Calu3 (cell line): ENCODE data around the gene LZTR1. TPM values are rescaled to one million over a fixed set of nuclear protein-coding genes. Genes with fewer than 3 reads are reported as not detected.

Experiments used
- BruUV-seq: library from RNA; stranded (reverse); fragments of 400-500 nt; replicated peaks from 2 replicates; lab custom pipeline; 2021; lab: Mats Ljungman, UMichigan
- CTCF ChIA-PET: fragments of 300-600 bp; sonication (Branson Sonifier 250); formaldehyde crosslinking; loops from one replicate; lab custom pipeline; 2022; ENCODE audit warnings: antibody characterized with exemption; lab: Charles Lee
- DNase-seq: peaks from one replicate; pipeline ENCODE4 v3.0.0; 2022
- H3K27ac Mint-ChIP-seq: one replicate; pipeline ENCODE4 v1.8.0; 2022; ENCODE audit warnings: mixed read lengths; ENCODE audit not compliant: unreplicated experiment
- H3K27me3 Mint-ChIP-seq: one replicate; pipeline ENCODE4 v1.8.0; 2022; ENCODE audit warnings: mixed read lengths; ENCODE audit not compliant: unreplicated experiment
- H3K36me3 Mint-ChIP-seq: one replicate; pipeline ENCODE4 v1.8.0; 2022; ENCODE audit warnings: mild to moderate bottlenecking, moderate library complexity, mixed read lengths; ENCODE audit not compliant: insufficient read depth, unreplicated experiment
- H3K4me1 Mint-ChIP-seq: one replicate; pipeline ENCODE4 v1.8.0; 2022; ENCODE audit warnings: mild to moderate bottlenecking, low read depth, mixed read lengths; ENCODE audit not compliant: unreplicated experiment
- H3K4me3 Mint-ChIP-seq: one replicate; pipeline ENCODE4 v1.8.0; 2022; ENCODE audit warnings: mild to moderate bottlenecking, low read depth, moderate library complexity, mixed read lengths; ENCODE audit not compliant: unreplicated experiment
- H3K9me3 Mint-ChIP-seq: one replicate; pipeline ENCODE4 v1.8.0; 2022; ENCODE audit warnings: low read depth, mixed read lengths; ENCODE audit not compliant: unreplicated experiment
- intact Hi-C: fragments of 100-400 bp; cut with micrococcal nuclease; formaldehyde crosslinking; loops from one replicate; pipeline ENCODE4 v1.10.0; 2022; ENCODE audit not compliant: unreplicated experiment
- total RNA-seq: library from RNA; stranded (reverse); gene quantifications from 2 replicates; pipeline ENCODE4 v1.2.3, GENCODE V29; 2022
- TF ChIP-seq, protein P1 (sequence below): fragments of 200-600 bp; IDR thresholded peaks from one replicate; pipeline ENCODE4 v1.8.0; 2022; ENCODE audit warnings: antibody characterized with exemption; ENCODE audit not compliant: unreplicated experiment

The LZTR1 gene
- total RNA-seq, 1 experiment from 2014 or later, result 55.4 TPM

- no peak for DNase-seq
- intact Hi-C loops, result no loop called here
- Mint-ChIP-seq H3K27me3 (peaks cover 14% of the 10 kb centered on the region), H3K27ac (no peak overlapping the region), H3K4me3 (no peak overlapping the region), H3K9me3 (no peaks in the 10 kb centered on the region), H3K36me3 (peaks cover 7% of the 10 kb centered on the region), H3K4me1 (no peaks in the 10 kb centered on the region)
- CTCF ChIA-PET, result interaction anchor here (0.6 to 0.7 kb wide), 4 partner anchors 36 to 87 kb away, joined by 3 to 4 read pairs (median 4); partner anchors contain the start of gene CRKL
- BruUV-seq, result no TSS peak
- TF ChIP-seq, protein P1, sequence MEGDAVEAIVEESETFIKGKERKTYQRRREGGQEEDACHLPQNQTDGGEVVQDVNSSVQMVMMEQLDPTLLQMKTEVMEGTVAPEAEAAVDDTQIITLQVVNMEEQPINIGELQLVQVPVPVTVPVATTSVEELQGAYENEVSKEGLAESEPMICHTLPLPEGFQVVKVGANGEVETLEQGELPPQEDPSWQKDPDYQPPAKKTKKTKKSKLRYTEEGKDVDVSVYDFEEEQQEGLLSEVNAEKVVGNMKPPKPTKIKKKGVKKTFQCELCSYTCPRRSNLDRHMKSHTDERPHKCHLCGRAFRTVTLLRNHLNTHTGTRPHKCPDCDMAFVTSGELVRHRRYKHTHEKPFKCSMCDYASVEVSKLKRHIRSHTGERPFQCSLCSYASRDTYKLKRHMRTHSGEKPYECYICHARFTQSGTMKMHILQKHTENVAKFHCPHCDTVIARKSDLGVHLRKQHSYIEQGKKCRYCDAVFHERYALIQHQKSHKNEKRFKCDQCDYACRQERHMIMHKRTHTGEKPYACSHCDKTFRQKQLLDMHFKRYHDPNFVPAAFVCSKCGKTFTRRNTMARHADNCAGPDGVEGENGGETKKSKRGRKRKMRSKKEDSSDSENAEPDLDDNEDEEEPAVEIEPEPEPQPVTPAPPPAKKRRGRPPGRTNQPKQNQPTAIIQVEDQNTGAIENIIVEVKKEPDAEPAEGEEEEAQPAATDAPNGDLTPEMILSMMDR, result no peak
Observed at GRCh38 chr22:20972933-20973577, 9.0 kb upstream of the LZTR1 start.

GRCh38 chr22:20973634-20974286 is 8.3 kb upstream of the LZTR1 start:
- H3K9me3 Mint-ChIP-seq, result peaks cover 1% of the 10 kb centered on the region
- TF ChIP-seq, protein P1, result no peak
- peaks cover 17% of the 10 kb centered on the region for H3K27me3 Mint-ChIP-seq
- peaks cover 7% of the 10 kb centered on the region for H3K36me3 Mint-ChIP-seq
- no TSS peak for BruUV-seq
- H3K4me3 Mint-ChIP-seq, result no peak overlapping the region
- DNase-seq, result no peak
- CTCF ChIA-PET, result interaction anchor here (0.6 to 1.2 kb wide), 2 partner anchors 34 to 88 kb away, joined by 3 read pairs; no protein-coding TSS in a partner anchor
- intact Hi-C loops, result no loop called here
- H3K27ac Mint-ChIP-seq, result no peak overlapping the region
- no peaks in the 10 kb centered on the region for H3K4me1 Mint-ChIP-seq

DNA sequence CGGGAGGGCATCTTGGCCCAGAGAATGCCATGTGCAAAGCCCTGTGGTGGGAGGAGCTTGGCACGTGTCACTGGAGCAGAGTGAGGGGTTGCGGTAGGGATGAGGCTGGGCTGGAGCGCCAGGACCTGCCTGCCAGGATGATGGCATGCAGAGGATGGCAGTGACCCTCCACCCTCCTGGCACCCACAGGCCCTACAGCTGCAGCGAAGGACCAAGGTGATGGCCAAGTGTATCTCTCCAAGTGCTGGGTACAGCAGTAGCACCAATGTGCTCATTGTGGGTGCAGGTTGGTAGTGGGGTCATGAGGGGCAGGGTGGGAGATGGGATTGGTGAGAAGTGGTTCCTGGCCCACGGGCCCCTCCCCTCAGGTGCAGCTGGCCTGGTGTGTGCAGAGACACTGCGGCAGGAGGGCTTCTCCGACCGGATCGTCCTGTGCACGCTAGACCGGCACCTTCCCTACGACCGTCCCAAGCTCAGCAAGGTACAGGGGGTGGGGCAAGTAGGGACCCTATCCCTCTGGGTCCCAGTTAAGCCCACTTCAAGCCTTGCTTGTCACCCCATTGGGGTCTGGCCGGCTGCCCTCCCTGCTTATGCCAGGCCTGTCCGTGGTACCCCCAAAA is 7.7 kb upstream of the LZTR1 start:
- no peak overlapping the region for H3K4me3 Mint-ChIP-seq
- no peak overlapping the region for H3K27ac Mint-ChIP-seq
- CTCF ChIA-PET, result interaction anchor here (0.6 to 1.2 kb wide), 2 partner anchors 35 to 89 kb away, joined by 3 read pairs; no protein-coding TSS in a partner anchor
- DNase-seq, result no peak
- peaks cover 5% of the 10 kb centered on the region for H3K9me3 Mint-ChIP-seq
- TF ChIP-seq, protein P1, result no peak
- peaks cover 14% of the 10 kb centered on the region for H3K36me3 Mint-ChIP-seq
- intact Hi-C loops, result no loop called here
- H3K27me3 Mint-ChIP-seq, result peaks cover 24% of the 10 kb centered on the region
- no peaks in the 10 kb centered on the region for H3K4me1 Mint-ChIP-seq
- BruUV-seq, result no TSS peak

- CTCF ChIA-PET, result interaction anchor here (1.2 kb wide), 1 partner anchor 25 kb away, joined by 3 read pairs; no protein-coding TSS in a partner anchor
- Mint-ChIP-seq H3K27me3 (peaks cover 25% of the 10 kb centered on the region), H3K36me3 (peaks cover 16% of the 10 kb centered on the region), H3K4me3 (no peak overlapping the region), H3K27ac (no peak overlapping the region), H3K9me3 (peaks cover 5% of the 10 kb centered on the region), H3K4me1 (no peaks in the 10 kb centered on the region)
- no peak for DNase-seq
- no TSS peak for BruUV-seq
- intact Hi-C loops, result no loop called here
- TF ChIP-seq, protein P1, result no peak
Observed at GRCh38 chr22:20975541-20976290, 6.4 kb upstream of the LZTR1 start.
